OCI-LY7 (cell line): ENCODE data around the gene PRPF38A. TPM values are rescaled to one million over a fixed set of nuclear protein-coding genes. Genes with fewer than 3 reads are reported as not detected.

Experiments used
- BruUV-seq: library from RNA; stranded (reverse); fragments of 400-500 nt; replicated peaks from 2 replicates; lab custom pipeline; 2021; lab: Mats Ljungman, UMichigan
- CTCF ChIA-PET: fragments of 300-600 bp; sonication (Branson Sonifier 250); formaldehyde crosslinking; loops from one replicate; lab custom pipeline; 2022; ENCODE audit warnings: antibody characterized with exemption; ENCODE audit not compliant: unreplicated experiment; lab: Charles Lee
- POLR2A ChIA-PET: fragments of 300-600 bp; sonication (Branson Sonifier 250); formaldehyde crosslinking; loops from one replicate; lab custom pipeline; 2022; ENCODE audit warnings: antibody characterized with exemption; lab: Charles Lee
- DNase-seq: peaks from one replicate; pipeline ENCODE4 v3.0.0-alpha.2; 2015; ENCODE audit warnings: low spot score
- H2AFZ ChIP-seq: fragments of 200-600 bp; sonication (generic), shearing (Covaris generic); 2 replicates; pipeline ENCODE4 v1.6.1; 2014; ENCODE audit warnings: mild to moderate bottlenecking, antibody characterized with exemption, low read length, moderate library complexity
- H3K27ac ChIP-seq: fragments of 200-600 bp; sonication (generic); 2 replicates; pipeline ENCODE4 v1.5.1; 2014; ENCODE audit warnings: mixed run types, low read depth, mild to moderate bottlenecking, moderate library complexity, low read length, inconsistent platforms; ENCODE audit not compliant: poor library complexity, severe bottlenecking
- H3K36me3 ChIP-seq: fragments of 200-600 bp; sonication (generic); 2 replicates; pipeline ENCODE4 v1.6.1; 2014; ENCODE audit warnings: mild to moderate bottlenecking, antibody characterized with exemption, low read length, moderate library complexity, mixed read lengths; ENCODE audit not compliant: insufficient read depth
- H3K4me1 ChIP-seq: fragments of 200-600 bp; sonication (generic); 2 replicates; pipeline ENCODE4 v1.5.1; 2014; ENCODE audit warnings: mild to moderate bottlenecking, low read length; ENCODE audit not compliant: insufficient read depth, poor library complexity, severe bottlenecking
- H3K4me2 ChIP-seq: fragments of 200-600 bp; sonication (generic); 2 replicates; pipeline ENCODE4 v1.6.1; 2014; ENCODE audit warnings: mild to moderate bottlenecking, low read length
- H3K4me3 ChIP-seq: fragments of 200-600 bp; sonication (generic); 2 replicates; pipeline ENCODE4 v1.5.1; 2014; ENCODE audit warnings: mild to moderate bottlenecking, low read depth, low read length; ENCODE audit not compliant: poor library complexity, severe bottlenecking
- H3K79me2 ChIP-seq: fragments of 200-600 bp; sonication (generic); 2 replicates; pipeline ENCODE4 v1.6.1; 2016; ENCODE audit warnings: low read depth, mild to moderate bottlenecking, low read length, moderate library complexity, mixed read lengths; ENCODE audit not compliant: insufficient read depth
- H3K9me2 ChIP-seq: fragments of 200-600 bp; sonication (generic); 2 replicates; pipeline ENCODE4 v1.6.1; 2016; ENCODE audit warnings: mild to moderate bottlenecking, low read length, mixed read lengths; ENCODE audit not compliant: insufficient read depth
- H3K9me3 ChIP-seq: fragments of 200-600 bp; sonication (generic); 2 replicates; pipeline ENCODE4 v1.6.1; 2014; ENCODE audit warnings: mild to moderate bottlenecking, mixed run types, low read length, mixed read lengths
- H4K20me1 ChIP-seq: fragments of 200-600 bp; sonication (generic); 2 replicates; pipeline ENCODE4 v1.6.1; 2014; ENCODE audit warnings: mild to moderate bottlenecking, antibody characterized with exemption, low read length, moderate library complexity, mixed read lengths; ENCODE audit not compliant: insufficient read depth
- CTCF ChIP-seq: fragments of 200-600 bp; sonication (generic); conservative IDR thresholded peaks from 2 replicates; pipeline ENCODE4 v1.5.1; 2014; ENCODE audit warnings: mild to moderate bottlenecking, antibody characterized with exemption, low read length, moderate library complexity, mixed read lengths
- EZH2phosphoT487 ChIP-seq: fragments of 200-600 bp; sonication (generic); IDR thresholded peaks from 2 replicates; pipeline ENCODE4 v1.6.1; 2018; ENCODE audit warnings: low read depth, borderline replicate concordance, mild to moderate bottlenecking, mixed run types, antibody characterized with exemption, low read length, moderate library complexity, mixed read lengths
- intact Hi-C: fragments of 100-400 bp; cut with micrococcal nuclease; formaldehyde crosslinking; loops from one replicate; pipeline ENCODE4 v1.10.0; 2022; ENCODE audit not compliant: unreplicated experiment
- total RNA-seq, 2 experiments: library from RNA; depleted of rRNA in 1 of 2; stranded (reverse); fragments of >200 nt in 1 of 2; shearing (Covaris generic) in 1 of 2; gene quantifications; 2 replicates each; pipeline ENCODE4 v1.2.3, GENCODE V29; 2014 to 2022

PRPF38A gene
- total RNA-seq, 2 experiments from 2014 or later = 23.6 to 82.3 TPM

GRCh38 chr1:52444463-52444862, 40.1 kb downstream of the PRPF38A start:
- intact Hi-C loops = no loop called here
- Histone ChIP-seq H3K4me3 (no peak overlapping the region), H2AFZ (no peak overlapping the region), H3K9me3 (no peaks in the 10 kb centered on the region), H3K36me3 (peaks cover 42% of the 10 kb centered on the region), H3K79me2 (no peaks in the 10 kb centered on the region), H3K27ac (no peak overlapping the region), H3K4me2 (no peak overlapping the region), H3K9me2 (no peaks in the 10 kb centered on the region; the same call in 1 of the 2 replicates), H3K4me1 (no peaks in the 10 kb centered on the region), H4K20me1 (no peaks in the 10 kb centered on the region)
- ChIA-PET CTCF (no interaction called here), POLR2A (no interaction called here)
- BruUV-seq = no TSS peak
- DNase-seq = no peak
- TF ChIP-seq CTCF (no peak), EZH2phosphoT487 (no peak)

- no TSS peak for BruUV-seq
- intact Hi-C loops = no loop called here
- Histone ChIP-seq H3K79me2 (no peaks in the 10 kb centered on the region), H3K4me3 (no peak overlapping the region), H3K9me2 (no peaks in the 10 kb centered on the region), H4K20me1 (no peaks in the 10 kb centered on the region), H2AFZ (no peak overlapping the region), H3K4me1 (no peaks in the 10 kb centered on the region), H3K36me3 (peaks cover 4% of the 10 kb centered on the region), H3K4me2 (no peak overlapping the region), H3K27ac (no peak overlapping the region), H3K9me3 (no peaks in the 10 kb centered on the region)
- ChIA-PET CTCF (no interaction called here), POLR2A (no interaction called here)
- DNase-seq = no peak
- TF ChIP-seq EZH2phosphoT487 = no peak
- TF ChIP-seq CTCF = no peak
These were observed 49.7 kb downstream of the PRPF38A start for GRCh38 chr1:52454127-52454526.

GRCh38 chr1:52454779-52455178, 50.4 kb downstream of the PRPF38A start:
- H3K4me3 ChIP-seq = no peak overlapping the region
- H3K27ac ChIP-seq = no peak overlapping the region
- BruUV-seq = no TSS peak
- POLR2A ChIA-PET = interaction anchor here (0.6 kb wide), 1 partner anchor 14 kb away, joined by 3 read pairs; no protein-coding TSS in a partner anchor
- no peaks in the 10 kb centered on the region for H3K9me3 ChIP-seq
- CTCF ChIA-PET = no interaction called here
- H2AFZ ChIP-seq = no peak overlapping the region
- TF ChIP-seq CTCF (no peak), EZH2phosphoT487 (no peak)
- no peak overlapping the region for H3K4me2 ChIP-seq
- H3K9me2 ChIP-seq = no peaks in the 10 kb centered on the region
- no peaks in the 10 kb centered on the region for H3K79me2 ChIP-seq
- intact Hi-C loops = no loop called here
- no peaks in the 10 kb centered on the region for H3K4me1 ChIP-seq
- H4K20me1 ChIP-seq = no peaks in the 10 kb centered on the region
- no peak for DNase-seq
- H3K36me3 ChIP-seq = peaks cover 4% of the 10 kb centered on the region
